HEK293T (cell line): ENCODE measurements around the gene KIF24.

Source experiments
- ARNT ChIP-seq: fragments of 450-650 bp; IDR thresholded peaks from 2 replicates; pipeline ENCODE4 v1.6.1; 2017; ENCODE audit warnings: mild to moderate bottlenecking
- BHLHE40 ChIP-seq: fragments of 450-650 bp; IDR thresholded peaks from 2 replicates; pipeline ENCODE4 v1.6.1; 2016; ENCODE audit warnings: mild to moderate bottlenecking, moderate library complexity, borderline replicate concordance
- CTBP1 ChIP-seq: fragments of 450-650 bp; IDR thresholded peaks from 2 replicates; pipeline ENCODE4 v1.6.1; 2016; ENCODE audit warnings: borderline replicate concordance
- ELF4 ChIP-seq: fragments of 450-650 bp; IDR thresholded peaks from 2 replicates; pipeline ENCODE4 v1.6.1; 2017; ENCODE audit warnings: antibody characterized with exemption
- FOXA1 ChIP-seq: fragments of 450-650 bp; IDR thresholded peaks from 2 replicates; pipeline ENCODE4 v1.6.1; 2016; ENCODE audit warnings: mild to moderate bottlenecking
- FOXK2 ChIP-seq: fragments of 450-650 bp; IDR thresholded peaks from 2 replicates; pipeline ENCODE4 v1.6.1; 2016; ENCODE audit warnings: mild to moderate bottlenecking
- FOXM1 ChIP-seq: fragments of 450-650 bp; IDR thresholded peaks from 2 replicates; pipeline ENCODE4 v1.6.1; 2017; ENCODE audit warnings: mild to moderate bottlenecking, borderline replicate concordance
- HDGF ChIP-seq: fragments of 450-650 bp; IDR thresholded peaks from 2 replicates; pipeline ENCODE4 v1.6.1; 2017; ENCODE audit warnings: antibody characterized with exemption, borderline replicate concordance
- L3MBTL2 ChIP-seq: fragments of 450-650 bp; conservative IDR thresholded peaks from 2 replicates; pipeline ENCODE4 v1.6.1; 2016; ENCODE audit warnings: mild to moderate bottlenecking
- SP1 ChIP-seq: fragments of 450-650 bp; IDR thresholded peaks from 2 replicates; pipeline ENCODE4 v1.6.1; 2017
- SUZ12 ChIP-seq: fragments of 450-650 bp; IDR thresholded peaks from 2 replicates; pipeline ENCODE4 v1.6.1; 2016; ENCODE audit warnings: mild to moderate bottlenecking
- TARDBP ChIP-seq: fragments of 450-650 bp; IDR thresholded peaks from 2 replicates; pipeline ENCODE4 v1.6.1; 2016
- ZNF384 ChIP-seq: fragments of 450-650 bp; IDR thresholded peaks from 2 replicates; pipeline ENCODE4 v1.6.1; 2016

DNA sequence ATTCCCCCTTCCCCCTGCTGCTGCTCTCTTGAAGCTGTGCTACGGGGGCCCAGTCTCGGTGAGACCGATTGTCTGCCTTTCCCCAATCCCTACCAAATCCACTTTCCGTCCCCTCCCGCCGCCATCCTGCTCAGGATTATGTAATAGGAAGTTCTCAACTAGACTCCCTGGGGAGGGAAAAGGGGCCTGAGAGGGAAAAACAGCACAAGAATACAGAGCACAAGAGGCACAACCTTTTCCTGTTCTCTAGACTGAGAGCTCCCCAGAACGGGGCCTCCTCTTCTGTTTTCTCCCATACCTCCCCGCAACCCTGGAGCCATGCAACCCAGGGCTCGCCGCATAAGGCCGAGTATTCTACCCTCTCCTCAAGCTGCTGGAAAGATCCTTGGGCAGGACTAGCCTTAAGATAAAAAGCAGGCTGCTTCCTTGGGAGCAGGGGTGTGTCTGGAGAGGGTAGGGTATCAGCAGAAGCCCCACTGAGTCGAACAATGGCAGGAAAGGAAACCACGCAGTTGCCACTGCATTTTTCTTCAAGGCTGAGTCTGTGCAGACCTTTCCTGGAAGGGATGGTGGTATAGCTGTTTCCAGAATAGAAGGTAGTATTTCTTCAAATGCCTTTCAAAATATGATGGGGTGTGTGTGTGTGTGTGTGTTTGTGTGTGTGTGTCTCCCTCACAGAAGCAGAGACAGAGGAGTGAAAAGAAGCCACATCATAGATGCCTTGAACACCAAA is 34.7 kb upstream of the KIF24 start:
- TF ChIP-seq ELF4 (no peak), FOXK2 (no peak), L3MBTL2 (no peak), FOXA1 (no peak), SP1 (no peak), FOXM1 (no peak), CTBP1 (no peak), BHLHE40 (no peak), ARNT (no peak), TARDBP (no peak), ZNF384 (no peak), HDGF (no peak), SUZ12 (no peak)
